Suprapubic skin (tissue), 4 donors: ENCODE data around the gene AHSP. TPM values are rescaled to one million over a fixed set of nuclear protein-coding genes. Genes with fewer than 3 reads are reported as not detected.
A peak's percentile ranks its signal among the peaks of the same experiment; 100 is the strongest.
"Not testable (repeated sequence)": the region's sequence is repeated elsewhere in the genome, so short reads cannot be mapped to it uniquely, and the experiment has no call there.

Source experiments
- DNase-seq, 2 donors: peaks; one replicate each; pipeline ENCODE4 v3.0.0-alpha.2; 2019; ENCODE audit warnings: low spot score in 2 of 2
- H3K27ac ChIP-seq: fragments of 200-600 bp; sonication (generic); one replicate; pipeline ENCODE4 v1.5.1; 2019
- H3K27me3 ChIP-seq: fragments of 200-600 bp; sonication (generic); one replicate; pipeline ENCODE4 v1.5.1; 2019
- H3K36me3 ChIP-seq: fragments of 200-600 bp; sonication (generic); one replicate; pipeline ENCODE4 v1.5.1; 2019
- H3K4me1 ChIP-seq: fragments of 200-600 bp; sonication (generic); one replicate; pipeline ENCODE4 v1.5.1; 2019
- H3K4me3 ChIP-seq: fragments of 200-600 bp; sonication (generic); one replicate; pipeline ENCODE4 v1.5.1; 2019; ENCODE audit warnings: mild to moderate bottlenecking
- H3K9me3 ChIP-seq: fragments of 200-600 bp; sonication (generic); one replicate; pipeline ENCODE4 v1.5.1; 2019
- EP300 ChIP-seq: sonication (generic); formaldehyde crosslinking; IDR thresholded peaks from one replicate; pipeline ENCODE4 v1.6.1; 2017; ENCODE audit warnings: antibody characterized with exemption
- POLR2A ChIP-seq, 2 donors: fragments of 450-650 bp; IDR thresholded peaks; one replicate each; pipeline ENCODE4 v1.6.1; 2017; ENCODE audit warnings: antibody characterized with exemption in 2 of 2, mild to moderate bottlenecking in 2 of 2, moderate library complexity in 2 of 2
- POLR2AphosphoS5 ChIP-seq, 3 donors: sonication (generic); formaldehyde crosslinking; IDR thresholded peaks; one replicate each; pipeline ENCODE4 v1.6.1; 2017; ENCODE audit warnings: antibody characterized with exemption in 3 of 3
- WGBS: methylation state at CpG from one replicate; pipeline ENCODE4 v1.1.5; 2018; 5-methylcytosine and 5-hydroxymethylcytosine counted together
- total RNA-seq, 4 donors: library from RNA; depleted of rRNA; stranded (reverse); fragments of >200 nt; gene quantifications; one replicate each; pipeline ENCODE4 v1.1.0, GENCODE V29; 2016
- TF ChIP-seq, protein P1 (sequence below), 2 donors: fragments of 200-600 bp in 1 of 2; fragments of 450-650 bp in 1 of 2; sonication (generic) in 1 of 2; IDR thresholded peaks; one replicate each; pipeline ENCODE4 v1.5.1; 2016 to 2019; ENCODE audit warnings: antibody characterized with exemption in 2 of 2, mild to moderate bottlenecking in 1 of 2, moderate library complexity in 1 of 2

The AHSP gene
- total RNA-seq, 4 donors from 2014 or later = not detected

DNA sequence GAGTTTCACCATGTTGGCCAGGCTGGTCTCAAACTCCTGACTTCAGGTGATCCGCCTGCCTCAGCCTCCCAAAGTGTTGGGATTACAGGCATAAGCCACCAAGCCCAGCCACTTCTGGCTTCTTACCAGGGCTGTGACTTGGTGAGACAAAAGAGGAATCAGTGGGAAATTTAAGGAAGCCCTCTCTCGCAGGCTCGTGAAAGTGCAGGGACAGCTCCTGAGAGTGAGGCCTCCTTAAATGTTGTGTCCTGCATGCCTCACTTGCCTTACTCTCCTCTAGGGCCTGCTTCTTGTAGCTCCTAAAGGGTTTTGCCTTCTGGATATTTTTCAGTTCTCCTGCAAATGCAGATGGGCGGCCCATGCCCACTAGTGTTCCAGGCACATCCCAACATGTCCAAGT is 5.2 kb downstream of the AHSP start:
- Histone ChIP-seq H3K9me3 (no peaks in the 10 kb centered on the region), H3K36me3 (no peaks in the 10 kb centered on the region), H3K4me1 (peaks cover 26% of the 10 kb centered on the region), H3K27me3 (peaks cover 45% of the 10 kb centered on the region), H3K27ac (no peak overlapping the region), H3K4me3 (no peak overlapping the region)
- DNase-seq = no peak
- TF ChIP-seq EP300 (no peak), POLR2A (IDR thresholded peaks at IDR 0.05) (no peak), POLR2AphosphoS5 (IDR thresholded peaks at IDR 0.05) (no peak)
- TF ChIP-seq, protein P1, sequence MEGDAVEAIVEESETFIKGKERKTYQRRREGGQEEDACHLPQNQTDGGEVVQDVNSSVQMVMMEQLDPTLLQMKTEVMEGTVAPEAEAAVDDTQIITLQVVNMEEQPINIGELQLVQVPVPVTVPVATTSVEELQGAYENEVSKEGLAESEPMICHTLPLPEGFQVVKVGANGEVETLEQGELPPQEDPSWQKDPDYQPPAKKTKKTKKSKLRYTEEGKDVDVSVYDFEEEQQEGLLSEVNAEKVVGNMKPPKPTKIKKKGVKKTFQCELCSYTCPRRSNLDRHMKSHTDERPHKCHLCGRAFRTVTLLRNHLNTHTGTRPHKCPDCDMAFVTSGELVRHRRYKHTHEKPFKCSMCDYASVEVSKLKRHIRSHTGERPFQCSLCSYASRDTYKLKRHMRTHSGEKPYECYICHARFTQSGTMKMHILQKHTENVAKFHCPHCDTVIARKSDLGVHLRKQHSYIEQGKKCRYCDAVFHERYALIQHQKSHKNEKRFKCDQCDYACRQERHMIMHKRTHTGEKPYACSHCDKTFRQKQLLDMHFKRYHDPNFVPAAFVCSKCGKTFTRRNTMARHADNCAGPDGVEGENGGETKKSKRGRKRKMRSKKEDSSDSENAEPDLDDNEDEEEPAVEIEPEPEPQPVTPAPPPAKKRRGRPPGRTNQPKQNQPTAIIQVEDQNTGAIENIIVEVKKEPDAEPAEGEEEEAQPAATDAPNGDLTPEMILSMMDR (IDR thresholded peaks at IDR 0.05) = no peak
- WGBS = 81% methylated on average over 4 of the region's 4 CpGs

DNA sequence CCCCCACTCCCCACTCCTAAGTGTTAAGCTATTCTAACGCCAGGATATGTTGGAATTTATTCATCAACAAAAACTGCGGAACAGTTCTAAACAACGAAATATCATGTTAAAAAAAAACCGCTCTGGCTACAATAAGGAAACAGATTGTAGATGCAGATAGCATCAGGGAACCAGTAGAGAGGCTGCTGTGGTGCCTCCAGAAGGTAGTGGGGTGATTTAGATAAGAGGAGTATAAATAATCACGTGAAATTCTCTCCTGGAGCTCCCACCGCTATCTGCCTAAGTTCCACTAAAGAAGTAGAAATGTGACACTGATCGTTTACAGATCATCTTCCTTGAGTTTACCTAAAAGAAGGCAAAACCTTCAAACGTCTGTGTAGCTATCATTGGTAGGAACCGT is 8.0 kb downstream of the AHSP start:
- Histone ChIP-seq H3K9me3 (no peaks in the 10 kb centered on the region), H3K27ac (no peak overlapping the region), H3K36me3 (no peaks in the 10 kb centered on the region), H3K4me3 (no peak overlapping the region), H3K27me3 (peaks cover 29% of the 10 kb centered on the region), H3K4me1 (peaks cover 8% of the 10 kb centered on the region)
- no peak for TF ChIP-seq POLR2A (IDR thresholded peaks at IDR 0.05)
- TF ChIP-seq, protein P1 (IDR thresholded peaks at IDR 0.05) = no peak
- no peak for TF ChIP-seq EP300
- TF ChIP-seq POLR2AphosphoS5 (IDR thresholded peaks at IDR 0.05) = no peak
- 54% methylated on average over 9 of the region's 9 CpGs for WGBS
- no peak for DNase-seq

DNA sequence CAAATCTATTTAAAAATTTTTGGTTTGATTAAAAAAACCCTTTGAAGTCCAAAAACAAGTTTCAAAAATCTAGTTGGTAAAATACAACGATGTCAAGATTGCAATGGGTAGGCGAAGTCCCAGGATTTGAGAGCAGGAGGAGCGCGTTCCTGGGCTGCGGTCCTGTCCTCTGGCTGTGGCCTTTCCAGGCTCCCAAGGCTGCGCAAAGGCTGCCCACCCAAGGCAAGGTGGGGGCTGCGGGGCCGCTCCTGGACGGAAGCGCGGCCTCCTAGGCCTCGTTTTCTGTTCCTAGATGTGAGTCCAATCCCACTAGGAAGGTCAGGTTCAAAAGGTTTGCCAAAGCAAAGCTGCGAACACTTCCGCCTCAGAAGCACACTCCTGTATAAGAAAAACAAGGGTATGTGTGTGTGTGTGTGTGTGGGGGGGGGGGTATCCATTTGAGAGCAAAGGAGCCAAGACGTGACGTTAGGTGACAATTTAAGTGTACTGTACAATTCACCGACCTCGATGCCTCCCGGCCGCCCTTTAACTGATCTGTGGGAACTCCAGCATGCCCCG is 9.2 kb downstream of the AHSP start:
- Histone ChIP-seq H3K27ac (no peak overlapping the region), H3K4me1 (peaks cover 8% of the 10 kb centered on the region), H3K36me3 (no peaks in the 10 kb centered on the region), H3K9me3 (no peaks in the 10 kb centered on the region), H3K27me3 (peaks cover 29% of the 10 kb centered on the region), H3K4me3 (peak overlapping the region; percentile 44)
- no peak for DNase-seq
- 77% methylated on average over 19 of the region's 21 CpGs for WGBS
- TF ChIP-seq EP300 = no peak
- no peak for TF ChIP-seq POLR2AphosphoS5 (IDR thresholded peaks at IDR 0.05)
- no peak for TF ChIP-seq POLR2A (IDR thresholded peaks at IDR 0.05)
- TF ChIP-seq, protein P1 (IDR thresholded peaks at IDR 0.05) = no peak

DNA sequence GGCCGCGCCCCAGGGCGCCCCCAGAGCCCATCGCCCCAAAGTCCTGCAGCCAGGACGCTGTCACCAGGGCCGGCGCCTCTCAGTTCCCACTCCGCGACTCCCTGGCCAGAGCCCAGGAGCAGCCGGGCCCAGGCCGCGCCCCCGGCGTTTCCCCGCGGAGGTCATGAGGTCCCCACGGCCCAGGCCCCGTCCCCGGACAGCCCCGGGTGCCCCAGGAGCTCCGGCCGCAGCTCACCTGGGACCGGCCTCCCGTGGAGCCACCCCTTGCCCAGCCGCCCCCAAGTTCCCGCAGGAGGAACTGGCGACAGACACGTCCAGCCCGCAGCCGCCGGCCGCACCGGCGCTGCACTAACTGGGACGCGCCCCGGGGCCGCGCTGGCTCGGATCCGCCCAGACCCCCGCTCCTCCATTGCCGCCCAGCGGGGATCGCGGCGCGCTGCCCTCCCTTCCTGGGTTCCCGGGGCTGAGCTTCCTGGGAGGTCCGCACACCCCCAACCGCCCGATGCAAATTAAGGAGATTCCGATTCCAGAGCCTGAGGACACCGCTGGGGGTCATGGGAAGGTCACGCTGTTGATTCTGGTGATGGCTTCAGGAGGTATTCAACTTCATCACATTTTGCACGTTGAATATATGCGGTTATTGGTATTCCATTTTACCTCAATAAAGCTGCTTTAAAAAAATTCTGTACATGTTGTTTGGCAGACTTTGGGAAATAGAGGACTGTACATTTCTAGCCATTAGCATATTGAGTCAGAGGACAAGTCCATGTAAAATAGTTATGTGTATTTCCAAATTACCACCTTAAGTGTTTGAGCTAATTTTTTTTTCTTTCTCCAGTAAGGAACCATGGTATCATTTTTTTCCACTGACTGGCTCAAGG is 9.9 kb downstream of the AHSP start:
- Histone ChIP-seq H3K36me3 (no peaks in the 10 kb centered on the region), H3K4me1 (peaks cover 8% of the 10 kb centered on the region), H3K27ac (no peak overlapping the region), H3K4me3 (peak overlapping the region; percentile 44), H3K27me3 (peaks cover 29% of the 10 kb centered on the region), H3K9me3 (no peaks in the 10 kb centered on the region)
- no peak for DNase-seq
- WGBS = 18% methylated on average over 21 of the region's 57 CpGs
- no peak for TF ChIP-seq POLR2A (IDR thresholded peaks at IDR 0.05)
- TF ChIP-seq, protein P1 (IDR thresholded peaks at IDR 0.05) = no peak
- no peak for TF ChIP-seq EP300
- no peak for TF ChIP-seq POLR2AphosphoS5 (IDR thresholded peaks at IDR 0.05)

DNA sequence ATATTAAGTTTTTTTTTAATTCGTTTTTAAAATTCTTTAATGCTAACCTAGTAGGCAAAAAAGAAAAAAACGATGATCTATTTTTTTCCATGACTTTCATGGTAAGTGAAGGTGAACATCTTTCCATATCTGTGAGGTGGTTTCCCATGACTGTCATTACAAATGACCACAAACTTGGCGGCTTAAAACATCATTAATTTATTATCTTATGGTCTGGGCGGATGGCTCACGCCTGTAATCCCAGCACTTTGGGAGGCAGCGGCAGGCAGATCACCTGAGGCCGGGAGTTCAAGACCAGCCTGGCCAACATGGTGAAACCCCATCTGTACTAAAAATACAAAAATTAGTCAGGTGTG is 10.5 kb downstream of the AHSP start:
- 67% methylated on average over 7 of the region's 7 CpGs for WGBS
- not testable (repeated sequence) for H3K27ac ChIP-seq, H3K36me3 ChIP-seq, DNase-seq, H3K4me3 ChIP-seq, H3K9me3 ChIP-seq, H3K4me1 ChIP-seq
- peaks cover 29% of the 10 kb centered on the region for H3K27me3 ChIP-seq

DNA sequence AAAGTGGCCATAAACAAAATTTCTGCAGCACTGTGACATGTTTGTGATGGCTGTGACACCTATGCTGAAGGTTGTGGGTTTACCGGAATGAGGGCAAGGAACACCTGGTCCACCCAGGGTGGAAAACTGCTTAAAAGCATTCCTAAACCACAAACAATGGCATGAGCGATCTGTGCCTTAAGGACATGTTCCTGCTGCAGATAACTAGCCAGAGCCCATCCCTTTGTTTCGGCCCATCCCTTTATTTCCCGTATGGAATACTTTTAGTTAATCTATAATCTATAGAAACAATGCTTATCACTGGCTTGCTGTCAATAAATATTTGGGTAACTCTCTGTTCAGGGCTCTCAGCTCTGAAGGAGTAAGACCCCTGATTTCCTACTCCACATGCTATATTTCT is 12.1 kb downstream of the AHSP start:
- not testable (repeated sequence) for H3K9me3 ChIP-seq, H3K4me3 ChIP-seq, H3K4me1 ChIP-seq, DNase-seq, H3K27ac ChIP-seq, H3K36me3 ChIP-seq
- peaks cover 21% of the 10 kb centered on the region for H3K27me3 ChIP-seq
- WGBS = 78% methylated on average over 4 of the region's 4 CpGs
